ENCODE data around the gene SLC6A7. TPM values are rescaled to one million over a fixed set of nuclear protein-coding genes. Genes with fewer than 3 reads are reported as not detected.

SLC6A7 gene
- total RNA-seq, 6 donors from 2014 or later, result 0.44 TPM; not detected in 5

- Histone ChIP-seq H3K9me3 (no peaks in the 10 kb centered on the region), H3K4me1 (peaks cover 0 to 16% (median 2%) of the 10 kb centered on the region in 4 donors), H3K36me3 (no peaks in the 10 kb centered on the region), H3K4me3 (no peak overlapping the region), H3K27ac (no peak overlapping the region), H3K27me3 (peaks cover 0 to 17% (median 7%) of the 10 kb centered on the region in 4 donors)
- DNase-seq (no peak), ATAC-seq (ENCODE audit: low FRiP score in 2 of 2) (no peak)
- no peak for TF ChIP-seq POLR2A (IDR thresholded peaks at IDR 0.05)
- TF ChIP-seq EP300 (IDR thresholded peaks at IDR 0.05), result no peak
- no peak for TF ChIP-seq POLR2AphosphoS5 (IDR thresholded peaks at IDR 0.05)
- no peak for TF ChIP-seq CTCF (IDR thresholded peaks at IDR 0.05)
- WGBS, 2 donors, result 80 to 92% methylated on average over 7 to 20 of the region's 27 CpGs
These were observed 23.7 kb upstream of the SLC6A7 start for GRCh38 chr5:150166037-150166649.

GRCh38 chr5:150166650-150167511 lies 23.0 kb upstream of the SLC6A7 start, which contains the start of gene CDX1:
CDX1 (plus strand) TSS chr5:150166778; CDS start chr5:150166877, 99 bp downstream.
- ATAC-seq (ENCODE audit: low FRiP score in 2 of 2), result no peak
- Histone ChIP-seq H3K9me3 (no peaks in the 10 kb centered on the region), H3K4me3 (peak within 1 kb of the TSS in 1 of 4 donors; percentile 27), H3K4me1 (peaks cover 0 to 16% (median 2%) of the 10 kb centered on the region in 4 donors), H3K36me3 (no peaks in the 10 kb centered on the region), H3K27ac (no peak within 1 kb of the TSS), H3K27me3 (peaks cover 0 to 17% (median 7%) of the 10 kb centered on the region in 4 donors)
- WGBS, 2 donors, result 35 to 45% methylated on average over 7 to 56 of the region's 93 CpGs
- TF ChIP-seq POLR2AphosphoS5 (IDR thresholded peaks at IDR 0.05), result no peak
- no peak for TF ChIP-seq EP300 (IDR thresholded peaks at IDR 0.05)
- TF ChIP-seq POLR2A (IDR thresholded peaks at IDR 0.05), result no peak
- no peak for TF ChIP-seq CTCF (IDR thresholded peaks at IDR 0.05)
- peak in 1 of 2 donors; percentile 82 for DNase-seq

GRCh38 chr5:150167512-150167850 lies 22.4 kb upstream of the SLC6A7 start:
- no peaks in the 10 kb centered on the region for H3K9me3 ChIP-seq
- H3K4me3 ChIP-seq, result peak overlapping the region in 1 of 4 donors; percentile 27
- DNase-seq (no peak), ATAC-seq (ENCODE audit: low FRiP score in 2 of 2) (no peak)
- H3K36me3 ChIP-seq, result no peaks in the 10 kb centered on the region
- H3K27ac ChIP-seq, result no peak overlapping the region
- H3K27me3 ChIP-seq, result peaks cover 0 to 17% (median 7%) of the 10 kb centered on the region in 4 donors
- TF ChIP-seq EP300 (IDR thresholded peaks at IDR 0.05) (no peak), POLR2AphosphoS5 (IDR thresholded peaks at IDR 0.05) (no peak), POLR2A (IDR thresholded peaks at IDR 0.05) (no peak), CTCF (IDR thresholded peaks at IDR 0.05) (no peak)
- peaks cover 0 to 16% (median 2%) of the 10 kb centered on the region in 4 donors for H3K4me1 ChIP-seq
- 77 to 78% methylated on average over 10 to 15 of the region's 15 CpGs for WGBS, 2 donors

- 87 to 90% methylated on average over 13 to 14 of the region's 14 CpGs for WGBS, 2 donors
- ATAC-seq (ENCODE audit: low FRiP score in 2 of 2), result no peak
- no peak overlapping the region for H3K27ac ChIP-seq
- no peaks in the 10 kb centered on the region for H3K9me3 ChIP-seq
- H3K4me3 ChIP-seq, result no peak overlapping the region
- H3K4me1 ChIP-seq, result peaks cover 0 to 16% (median 2%) of the 10 kb centered on the region in 4 donors
- no peak for DNase-seq
- no peak for TF ChIP-seq EP300 (IDR thresholded peaks at IDR 0.05)
- no peak for TF ChIP-seq POLR2A (IDR thresholded peaks at IDR 0.05)
- no peak for TF ChIP-seq POLR2AphosphoS5 (IDR thresholded peaks at IDR 0.05)
- no peak for TF ChIP-seq CTCF (IDR thresholded peaks at IDR 0.05)
- no peaks in the 10 kb centered on the region for H3K36me3 ChIP-seq
- peaks cover 0 to 17% (median 7%) of the 10 kb centered on the region in 4 donors for H3K27me3 ChIP-seq
These were observed 22.0 kb upstream of the SLC6A7 start for GRCh38 chr5:150167908-150168307.

All from upper lobe of left lung (tissue), 6 donors.